Vagina (tissue), 2 donors: Measurements from ENCODE around the gene ANO8. TPM values are rescaled to one million over a fixed set of nuclear protein-coding genes. Genes with fewer than 3 reads are reported as not detected.
A peak's percentile ranks its signal among the peaks of the same experiment; 100 is the strongest.

Experiments used
- DNase-seq, 2 donors: peaks; one replicate each; pipeline ENCODE4 v3.0.0-alpha.2; 2017; ENCODE audit errors: extremely low spot score in 2 of 2
- H3K27ac ChIP-seq: fragments of 200-600 bp; sonication (generic); one replicate; pipeline ENCODE4 v1.5.1; 2019
- H3K27me3 ChIP-seq: fragments of 200-600 bp; sonication (generic); one replicate; pipeline ENCODE4 v1.5.1; 2019
- H3K36me3 ChIP-seq, 2 donors: fragments of 200-600 bp; sonication (generic); one replicate each; pipeline ENCODE4 v1.5.1; 2017 to 2019
- H3K4me1 ChIP-seq: fragments of 200-600 bp; sonication (generic); one replicate; pipeline ENCODE4 v1.5.1; 2019
- H3K4me3 ChIP-seq, 2 donors: fragments of 200-600 bp; sonication (generic); 1 replicate in 1 of 2; 2 replicates in 1 of 2; pipeline ENCODE4 v1.5.1; 2016 to 2019
- H3K9me3 ChIP-seq: fragments of 200-600 bp; sonication (generic); one replicate; pipeline ENCODE4 v1.5.1; 2019
- CTCF ChIP-seq, 3 experiments: fragments of 450-650 bp in 2 of 3; fragments of 200-600 bp in 1 of 3; sonication (generic) in 1 of 3; IDR thresholded peaks; one replicate each; pipeline ENCODE4 v1.5.1; 2017 to 2019; ENCODE audit warnings: antibody characterized with exemption in 3 of 3, mild to moderate bottlenecking in 2 of 3, moderate library complexity in 2 of 3
- POLR2A ChIP-seq, 2 donors: fragments of 450-650 bp; IDR thresholded peaks; one replicate each; pipeline ENCODE4 v1.6.1; 2017; ENCODE audit warnings: antibody characterized with exemption in 2 of 2, mild to moderate bottlenecking in 2 of 2, moderate library complexity in 2 of 2
- POLR2AphosphoS5 ChIP-seq, 2 donors: sonication (generic); formaldehyde crosslinking; IDR thresholded peaks; one replicate each; pipeline ENCODE4 v1.9.0; 2017; ENCODE audit warnings: antibody characterized with exemption in 2 of 2, mild to moderate bottlenecking in 2 of 2, low read depth in 1 of 2; ENCODE audit not compliant: insufficient read depth in 1 of 2
- intact Hi-C: fragments of 100-400 bp; cut with DNase I; formaldehyde crosslinking; loops from one replicate; pipeline ENCODE4 v1.15.1; 2023
- total RNA-seq: library from RNA; depleted of rRNA; stranded (reverse); fragments of >200 nt; gene quantifications from one replicate; pipeline ENCODE4 v1.2.3, GENCODE V29; 2016

ANO8 gene
- total RNA-seq, 1 donor from 2014 or later: 10.3 TPM

- no peak for TF ChIP-seq CTCF (IDR thresholded peaks at IDR 0.05)
- TF ChIP-seq POLR2A (IDR thresholded peaks at IDR 0.05): no peak
- no peak for TF ChIP-seq POLR2AphosphoS5 (IDR thresholded peaks at IDR 0.05; ENCODE audit: insufficient read depth in 1 of 2, low read depth in 1 of 2)
- no peak for DNase-seq
- Histone ChIP-seq H3K9me3 (no peaks in the 10 kb centered on the region), H3K27ac (no peak overlapping the region), H3K36me3 (no peaks in the 10 kb centered on the region), H3K27me3 (peaks cover 7% of the 10 kb centered on the region), H3K4me1 (peaks cover 33% of the 10 kb centered on the region), H3K4me3 (peak overlapping the region in 1 of 2 donors; percentile 45)
- intact Hi-C loops: no loop called here
Measured at GRCh38 chr19:17329366-17330261, 5.0 kb downstream of the ANO8 start.

GRCh38 chr19:17328517-17329365, 5.9 kb downstream of the ANO8 start:
- H3K27ac ChIP-seq: peak overlapping the region; percentile 60
- intact Hi-C loops: no loop called here
- peak overlapping the region; percentile 37 to 45 for H3K4me3 ChIP-seq
- H3K9me3 ChIP-seq: no peaks in the 10 kb centered on the region
- DNase-seq: no peak
- H3K27me3 ChIP-seq: peaks cover 7% of the 10 kb centered on the region
- TF ChIP-seq POLR2AphosphoS5 (IDR thresholded peaks at IDR 0.05; ENCODE audit: insufficient read depth in 1 of 2, low read depth in 1 of 2) (no peak), CTCF (IDR thresholded peaks at IDR 0.05) (no peak), POLR2A (IDR thresholded peaks at IDR 0.05) (no peak)
- H3K4me1 ChIP-seq: peaks cover 29% of the 10 kb centered on the region
- H3K36me3 ChIP-seq: no peaks in the 10 kb centered on the region

GRCh38 chr19:17327654-17328516, 6.8 kb downstream of the ANO8 start:
- Histone ChIP-seq H3K4me1 (peaks cover 28% of the 10 kb centered on the region), H3K27me3 (peaks cover 7% of the 10 kb centered on the region), H3K36me3 (no peaks in the 10 kb centered on the region), H3K27ac (peak overlapping the region; percentile 60), H3K4me3 (peak overlapping the region; percentile 37 to 45), H3K9me3 (no peaks in the 10 kb centered on the region)
- TF ChIP-seq POLR2AphosphoS5 (IDR thresholded peaks at IDR 0.05; ENCODE audit: insufficient read depth in 1 of 2, low read depth in 1 of 2) (no peak), POLR2A (IDR thresholded peaks at IDR 0.05) (no peak), CTCF (IDR thresholded peaks at IDR 0.05) (peak in 1 of 3 experiments; percentile 14)
- intact Hi-C loops: no loop called here
- DNase-seq: no peak

- no peak for TF ChIP-seq CTCF (IDR thresholded peaks at IDR 0.05)
- TF ChIP-seq POLR2AphosphoS5 (IDR thresholded peaks at IDR 0.05; ENCODE audit: insufficient read depth in 1 of 2, low read depth in 1 of 2): no peak
- no peak for TF ChIP-seq POLR2A (IDR thresholded peaks at IDR 0.05)
- Histone ChIP-seq H3K4me1 (peaks cover 30% of the 10 kb centered on the region), H3K27me3 (peaks cover 7% of the 10 kb centered on the region), H3K27ac (no peak overlapping the region), H3K36me3 (no peaks in the 10 kb centered on the region), H3K9me3 (no peaks in the 10 kb centered on the region), H3K4me3 (no peak overlapping the region)
- DNase-seq: no peak
- intact Hi-C loops: no loop called here
Measured at GRCh38 chr19:17327068-17327653, 7.5 kb downstream of the ANO8 start.
